Measurements from ENCODE around the gene L3MBTL4.
"Not testable (repeated sequence)": the region's sequence is repeated elsewhere in the genome, so short reads cannot be mapped to it uniquely, and the experiment has no call there.

L3MBTL4 gene

DNA sequence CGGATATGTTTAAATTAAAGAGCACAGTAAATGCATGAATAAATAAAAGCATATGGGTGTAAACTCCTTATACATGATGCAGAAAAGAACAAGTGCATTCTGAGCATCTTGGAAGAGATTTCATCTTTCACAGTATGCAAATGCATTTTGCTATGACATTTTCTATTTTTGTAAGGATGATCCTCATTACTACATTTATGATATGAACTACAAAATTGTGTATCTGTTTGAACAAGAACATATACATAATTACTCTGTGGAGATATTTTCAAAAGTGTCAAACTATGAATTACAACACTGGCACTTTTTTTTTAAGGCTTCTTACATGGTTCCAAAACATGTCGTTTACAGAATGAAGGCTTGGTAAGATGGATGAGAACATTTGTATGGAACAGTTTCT, 335.3 kb downstream of the L3MBTL4 start:
- no peak for DNase-seq

- no peak for DNase-seq
Observed at GRCh38 chr18:6078877-6079276, 335.8 kb downstream of the L3MBTL4 start.

DNA sequence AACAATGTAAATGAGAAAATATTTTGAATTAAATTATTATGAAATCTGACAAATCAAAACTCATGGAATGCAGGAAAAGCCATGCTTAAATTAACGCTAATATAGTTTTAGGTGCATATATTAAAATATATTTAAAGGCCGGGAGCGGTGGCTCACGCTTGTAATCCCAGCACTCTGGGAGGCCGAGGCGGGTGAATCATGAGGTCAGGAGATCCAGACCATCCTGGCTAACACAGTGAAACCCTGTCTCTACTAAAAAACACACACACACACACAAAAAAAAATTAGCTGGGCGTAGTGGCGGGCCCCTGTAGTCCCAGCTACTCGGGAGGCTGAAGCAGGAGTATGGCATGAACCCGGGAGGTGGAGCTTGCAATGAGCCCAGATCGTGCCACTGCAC, 342.3 kb downstream of the L3MBTL4 start:
- DNase-seq: not testable (repeated sequence)

DNA sequence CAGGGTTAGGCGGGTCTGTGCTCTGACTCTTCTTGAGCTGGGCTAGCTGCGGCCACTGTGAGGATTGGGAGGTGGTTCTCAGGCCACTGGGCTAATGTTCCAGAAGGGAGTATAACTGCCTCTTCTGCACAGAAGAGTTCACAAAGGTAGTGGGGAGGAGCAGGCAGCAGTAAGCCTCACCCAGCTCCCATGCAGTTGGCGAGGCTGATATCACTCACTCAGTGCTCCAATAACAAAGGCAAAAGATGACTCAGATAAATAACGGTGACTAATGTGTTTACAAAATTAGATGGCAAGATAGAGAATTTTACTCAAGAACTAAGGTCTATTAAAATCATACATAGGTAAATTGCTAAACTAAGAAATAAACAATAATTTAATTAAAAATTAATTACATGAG, 345.2 kb downstream of the L3MBTL4 start:
- DNase-seq: no peak

DNA sequence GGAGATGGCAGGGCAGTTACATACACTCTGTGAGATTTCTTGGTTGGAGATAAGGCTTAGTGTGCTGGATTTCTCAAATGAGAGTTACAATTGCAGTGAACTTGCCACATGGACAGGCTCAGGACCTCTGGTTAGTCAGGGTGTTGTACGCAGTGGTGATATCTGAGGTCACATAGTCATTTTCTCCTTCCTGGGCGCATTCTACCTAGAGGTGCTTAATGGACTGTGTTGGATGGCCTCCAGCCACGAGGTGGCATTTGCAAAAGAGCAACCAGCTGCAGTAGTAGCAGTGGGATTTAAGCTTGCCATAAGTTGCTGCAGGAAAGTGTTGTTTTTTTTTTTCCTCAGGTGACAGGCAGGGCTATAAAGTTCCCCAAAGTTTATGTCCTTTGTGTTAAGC, 345.6 kb downstream of the L3MBTL4 start:
- no peak for DNase-seq

- DNase-seq: no peak
Observed at GRCh38 chr18:6060149-6060548, 354.6 kb downstream of the L3MBTL4 start.

DNA sequence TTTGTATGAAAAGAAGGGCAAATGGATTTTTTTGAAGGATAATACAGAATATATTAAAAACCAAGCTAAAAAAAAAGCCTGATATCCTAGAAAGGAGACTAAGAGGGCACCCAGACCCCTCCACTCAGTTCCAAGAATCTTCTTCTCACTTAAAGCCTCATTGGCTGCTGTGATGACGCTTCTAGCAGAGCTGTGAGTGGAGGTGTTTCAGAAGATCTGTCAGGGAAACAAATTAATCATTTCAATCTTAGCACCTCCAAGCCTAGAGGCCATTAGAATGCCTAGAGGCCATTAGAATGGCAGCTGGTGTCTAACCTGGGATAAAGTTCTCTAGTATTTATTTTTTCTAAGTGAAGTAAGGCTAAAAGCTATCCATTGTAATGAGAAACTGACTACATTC, 355.2 kb downstream of the L3MBTL4 start:
- DNase-seq: no peak

DNA sequence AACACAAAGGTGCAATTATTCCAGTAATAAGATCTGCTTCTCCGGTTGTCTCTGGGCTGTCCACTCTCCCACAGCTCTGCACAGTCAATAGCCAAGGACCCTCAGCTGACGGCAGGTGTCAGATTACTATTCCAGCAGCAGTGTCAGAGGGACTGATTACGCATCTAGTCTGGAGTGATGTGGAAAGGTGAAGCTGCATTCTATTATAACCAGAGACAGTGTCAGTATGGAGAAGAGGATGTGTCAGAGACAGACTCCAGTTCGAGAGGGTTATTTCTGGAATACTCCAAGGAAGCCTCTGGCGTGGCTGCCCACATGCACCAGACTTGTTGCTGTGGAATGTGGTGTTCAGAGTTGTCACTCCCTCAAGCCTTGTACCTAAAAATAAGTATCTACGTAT, 355.8 kb downstream of the L3MBTL4 start:
- no peak for DNase-seq

DNA sequence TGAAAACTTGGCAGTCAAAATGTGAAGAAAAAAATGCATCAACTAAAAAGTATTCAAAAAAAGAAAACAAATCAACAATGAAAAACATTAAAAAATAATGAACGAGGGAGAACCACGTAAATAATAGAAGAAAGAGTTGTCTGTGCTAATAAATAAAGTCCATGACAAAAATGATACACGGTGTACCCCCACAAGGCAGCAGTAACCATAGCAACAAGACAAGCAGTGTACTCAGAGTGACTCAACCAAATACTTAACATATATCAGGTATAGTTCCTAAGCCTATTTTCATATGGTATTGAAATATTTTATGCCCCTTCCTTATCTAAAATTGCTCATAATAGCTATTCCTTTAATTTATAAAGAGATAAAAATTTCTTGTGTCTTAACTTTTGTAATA, 357.1 kb downstream of the L3MBTL4 start:
- no peak for DNase-seq

GRCh38 chr18:6056171-6056910, 358.4 kb downstream of the L3MBTL4 start:
- no peak for DNase-seq

- DNase-seq: no peak
Observed at GRCh38 chr18:6055711-6056110, 359.0 kb downstream of the L3MBTL4 start.

GRCh38 chr18:6054256-6054842, 360.4 kb downstream of the L3MBTL4 start:
- no peak for DNase-seq

DNA sequence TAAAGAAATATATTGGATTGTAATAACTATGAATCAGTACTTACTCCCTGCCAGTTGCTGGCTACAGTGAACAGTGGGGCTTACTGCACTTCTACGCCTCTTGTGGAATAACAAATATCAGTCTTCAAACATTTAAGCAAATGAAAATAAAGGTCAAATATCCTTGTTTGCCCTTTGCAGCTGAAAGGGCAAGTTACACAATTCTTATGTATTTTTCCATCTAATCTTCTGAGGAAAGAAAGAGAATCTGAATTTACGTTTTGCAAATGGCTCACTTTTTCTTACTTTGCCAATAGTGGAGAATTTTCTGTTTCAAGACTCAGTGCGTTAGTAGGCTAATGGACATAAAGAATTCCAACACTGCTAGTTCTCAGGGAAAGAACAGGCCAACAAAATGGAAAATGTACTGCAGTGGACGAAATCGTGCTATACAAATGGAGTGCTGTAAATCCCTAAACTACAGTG, 362.2 kb downstream of the L3MBTL4 start:
- no peak for DNase-seq

DNA sequence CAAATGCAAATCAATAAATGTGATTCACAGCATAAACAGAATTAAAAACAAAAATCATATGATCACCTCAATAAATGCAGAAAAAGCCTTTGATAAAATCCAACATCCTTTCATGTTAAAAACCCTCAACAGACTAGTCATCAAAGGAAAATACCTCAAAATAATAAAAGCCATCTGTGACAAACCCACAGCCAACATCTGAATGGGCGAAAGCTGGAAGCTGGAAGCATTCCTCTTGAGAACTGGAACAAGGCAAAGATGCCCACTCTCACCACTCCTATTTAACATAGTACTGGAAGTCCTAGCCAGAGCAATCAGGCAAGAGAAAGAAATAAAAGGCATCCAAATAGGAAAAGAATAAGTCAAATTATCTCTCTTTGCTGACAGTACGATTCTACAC, 367.1 kb downstream of the L3MBTL4 start:
- not testable (repeated sequence) for DNase-seq

- no peak for DNase-seq
Observed at GRCh38 chr18:6044773-6045172, 369.9 kb downstream of the L3MBTL4 start.

DNA sequence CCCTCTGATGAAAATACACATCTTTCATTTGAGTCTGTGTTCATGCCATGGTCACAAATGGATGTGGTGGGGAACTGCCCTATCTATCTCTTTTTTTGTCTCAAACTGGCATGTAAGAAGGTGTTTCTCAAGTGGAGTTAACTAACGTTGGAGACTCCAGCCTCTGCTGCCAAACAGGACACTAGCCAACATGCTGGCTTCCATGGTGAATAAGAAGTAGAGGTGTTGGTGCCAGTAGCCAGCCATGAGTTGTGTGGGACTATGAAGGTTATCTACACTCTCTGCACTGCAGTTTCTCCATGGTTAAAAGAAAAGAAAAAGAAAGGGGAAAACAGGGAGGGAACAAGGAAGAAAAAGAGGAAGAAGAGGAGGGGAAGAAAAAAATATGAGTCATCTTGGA, 370.4 kb downstream of the L3MBTL4 start:
- no peak for DNase-seq

GRCh38 chr18:6039055-6039454, 375.7 kb downstream of the L3MBTL4 start:
- DNase-seq: no peak

GRCh38 chr18:6031442-6031841, 383.3 kb downstream of the L3MBTL4 start:
- no peak for DNase-seq

GRCh38 chr18:6031002-6031401, 383.7 kb downstream of the L3MBTL4 start:
- DNase-seq: no peak

DNA sequence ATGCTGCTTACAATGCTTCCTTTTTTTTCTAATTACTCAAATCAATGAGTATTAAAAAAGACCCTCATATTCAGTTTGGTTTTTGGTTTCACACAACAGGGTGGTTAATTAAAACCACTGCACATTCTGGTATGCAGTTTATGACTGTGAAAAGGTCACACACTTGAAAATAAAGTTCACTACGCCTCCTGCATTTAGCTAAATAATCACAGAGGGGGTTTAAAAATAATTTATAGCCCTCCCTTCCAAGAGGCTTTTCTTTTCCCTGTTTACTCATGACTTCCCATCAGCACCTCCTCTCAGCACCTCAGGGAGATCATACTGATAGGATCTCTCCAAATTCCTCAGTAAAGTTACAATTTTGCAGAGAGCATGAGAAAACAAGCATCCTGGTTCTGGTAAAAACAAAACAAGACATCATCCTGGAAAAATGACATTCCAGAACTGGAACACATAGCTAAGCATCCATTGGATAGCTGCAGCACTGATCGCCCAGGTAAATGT, 389.9 kb downstream of the L3MBTL4 start:
- DNase-seq: no peak

DNA sequence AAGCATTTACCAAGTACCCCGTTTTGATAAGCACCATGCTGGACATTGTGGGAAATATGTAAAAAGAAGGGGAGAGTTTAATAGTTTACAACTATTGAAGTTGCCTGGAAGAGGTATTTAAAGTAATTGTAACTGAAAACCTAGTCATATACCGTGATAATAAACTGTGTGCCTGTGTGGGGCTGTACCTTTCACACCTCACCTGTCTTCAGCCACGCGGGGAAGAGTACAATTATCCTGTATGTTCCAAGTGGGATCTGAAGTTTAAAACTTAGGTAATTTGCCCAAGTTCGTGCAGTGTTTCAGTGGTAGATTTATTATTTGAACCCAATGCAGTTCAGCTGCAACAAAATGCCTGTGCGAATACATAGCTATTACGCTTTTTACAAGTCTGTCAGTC, 391.2 kb downstream of the L3MBTL4 start:
- no peak for DNase-seq

- DNase-seq: no peak
Observed at GRCh38 chr18:6022845-6023244, 391.9 kb downstream of the L3MBTL4 start.

GRCh38 chr18:6022074-6022444, 392.7 kb downstream of the L3MBTL4 start:
- no peak for DNase-seq

GRCh38 chr18:6021306-6022073, 393.2 kb downstream of the L3MBTL4 start:
- DNase-seq: no peak
